Measurements from ENCODE around the gene FUT2.

FUT2 gene

DNA sequence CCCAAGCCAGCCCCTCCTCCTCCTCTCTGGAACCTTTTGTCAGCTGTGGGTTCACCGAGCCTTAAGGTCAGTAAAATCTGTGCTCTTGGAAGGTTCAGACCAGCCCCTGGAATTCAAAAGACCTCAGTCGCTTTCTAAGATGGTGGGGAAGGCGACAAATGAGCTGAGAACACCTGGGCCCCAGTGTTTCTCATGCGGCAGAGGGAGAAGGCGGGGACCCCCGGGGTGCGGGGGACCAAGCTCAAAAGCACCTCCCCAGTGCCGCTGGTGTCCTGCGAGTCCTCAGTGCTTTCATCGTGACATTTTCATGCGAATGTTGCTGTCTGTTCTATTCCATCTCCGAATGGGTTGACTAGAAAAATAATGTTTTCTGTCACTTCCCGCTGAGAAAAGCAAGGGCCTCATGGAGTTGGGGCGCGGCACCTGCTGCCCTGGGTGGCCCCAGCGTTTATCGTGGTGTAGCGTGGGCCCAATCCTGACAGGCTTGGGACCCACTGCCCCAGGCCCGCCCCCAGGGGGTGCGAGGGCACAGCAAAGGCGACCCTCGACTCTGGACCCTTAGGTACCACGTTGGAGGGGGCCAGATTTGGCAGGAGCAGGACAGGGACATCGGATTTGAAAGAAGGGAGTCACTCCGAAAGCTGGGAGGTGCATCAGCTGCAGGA is 22.2 kb upstream of the FUT2 start:
- TF ChIP-seq RARB (CRISPR knock-in tag; IDR thresholded peaks at IDR 0.05) (no peak), TCF4 (CRISPR knock-in tag; IDR thresholded peaks at IDR 0.05; ENCODE audit: borderline replicate concordance) (no peak), CSDC2 (CRISPR knock-in tag; IDR thresholded peaks at IDR 0.05) (no peak), ZC3H10 (CRISPR knock-in tag; IDR thresholded peaks at IDR 0.05) (no peak), ZFP3 (CRISPR knock-in tag; IDR thresholded peaks at IDR 0.05) (no peak), ZNF8 (CRISPR knock-in tag; IDR thresholded peaks at IDR 0.05) (no peak), OSR1 (CRISPR knock-in tag; IDR thresholded peaks at IDR 0.05) (no peak), ARNTL (CRISPR knock-in tag; IDR thresholded peaks at IDR 0.05; ENCODE audit: borderline replicate concordance, low read depth) (no peak), ISL1 (CRISPR knock-in tag; IDR thresholded peaks at IDR 0.05) (no peak), GLIS3 (CRISPR knock-in tag; IDR thresholded peaks at IDR 0.05) (no peak)
- TF ChIP-seq, protein P1, sequence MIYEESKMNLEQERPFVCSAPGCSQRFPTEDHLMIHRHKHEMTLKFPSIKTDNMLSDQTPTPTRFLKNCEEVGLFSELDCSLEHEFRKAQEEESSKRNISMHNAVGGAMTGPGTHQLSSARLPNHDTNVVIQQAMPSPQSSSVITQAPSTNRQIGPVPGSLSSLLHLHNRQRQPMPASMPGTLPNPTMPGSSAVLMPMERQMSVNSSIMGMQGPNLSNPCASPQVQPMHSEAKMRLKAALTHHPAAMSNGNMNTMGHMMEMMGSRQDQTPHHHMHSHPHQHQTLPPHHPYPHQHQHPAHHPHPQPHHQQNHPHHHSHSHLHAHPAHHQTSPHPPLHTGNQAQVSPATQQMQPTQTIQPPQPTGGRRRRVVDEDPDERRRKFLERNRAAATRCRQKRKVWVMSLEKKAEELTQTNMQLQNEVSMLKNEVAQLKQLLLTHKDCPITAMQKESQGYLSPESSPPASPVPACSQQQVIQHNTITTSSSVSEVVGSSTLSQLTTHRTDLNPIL (CRISPR knock-in tag; IDR thresholded peaks at IDR 0.05; ENCODE audit: low read depth): no peak
- TF ChIP-seq, protein P2, sequence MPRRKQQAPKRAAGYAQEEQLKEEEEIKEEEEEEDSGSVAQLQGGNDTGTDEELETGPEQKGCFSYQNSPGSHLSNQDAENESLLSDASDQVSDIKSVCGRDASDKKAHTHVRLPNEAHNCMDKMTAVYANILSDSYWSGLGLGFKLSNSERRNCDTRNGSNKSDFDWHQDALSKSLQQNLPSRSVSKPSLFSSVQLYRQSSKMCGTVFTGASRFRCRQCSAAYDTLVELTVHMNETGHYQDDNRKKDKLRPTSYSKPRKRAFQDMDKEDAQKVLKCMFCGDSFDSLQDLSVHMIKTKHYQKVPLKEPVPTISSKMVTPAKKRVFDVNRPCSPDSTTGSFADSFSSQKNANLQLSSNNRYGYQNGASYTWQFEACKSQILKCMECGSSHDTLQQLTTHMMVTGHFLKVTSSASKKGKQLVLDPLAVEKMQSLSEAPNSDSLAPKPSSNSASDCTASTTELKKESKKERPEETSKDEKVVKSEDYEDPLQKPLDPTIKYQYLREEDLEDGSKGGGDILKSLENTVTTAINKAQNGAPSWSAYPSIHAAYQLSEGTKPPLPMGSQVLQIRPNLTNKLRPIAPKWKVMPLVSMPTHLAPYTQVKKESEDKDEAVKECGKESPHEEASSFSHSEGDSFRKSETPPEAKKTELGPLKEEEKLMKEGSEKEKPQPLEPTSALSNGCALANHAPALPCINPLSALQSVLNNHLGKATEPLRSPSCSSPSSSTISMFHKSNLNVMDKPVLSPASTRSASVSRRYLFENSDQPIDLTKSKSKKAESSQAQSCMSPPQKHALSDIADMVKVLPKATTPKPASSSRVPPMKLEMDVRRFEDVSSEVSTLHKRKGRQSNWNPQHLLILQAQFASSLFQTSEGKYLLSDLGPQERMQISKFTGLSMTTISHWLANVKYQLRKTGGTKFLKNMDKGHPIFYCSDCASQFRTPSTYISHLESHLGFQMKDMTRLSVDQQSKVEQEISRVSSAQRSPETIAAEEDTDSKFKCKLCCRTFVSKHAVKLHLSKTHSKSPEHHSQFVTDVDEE (CRISPR knock-in tag; IDR thresholded peaks at IDR 0.05): no peak
- TF ChIP-seq, protein P3, sequence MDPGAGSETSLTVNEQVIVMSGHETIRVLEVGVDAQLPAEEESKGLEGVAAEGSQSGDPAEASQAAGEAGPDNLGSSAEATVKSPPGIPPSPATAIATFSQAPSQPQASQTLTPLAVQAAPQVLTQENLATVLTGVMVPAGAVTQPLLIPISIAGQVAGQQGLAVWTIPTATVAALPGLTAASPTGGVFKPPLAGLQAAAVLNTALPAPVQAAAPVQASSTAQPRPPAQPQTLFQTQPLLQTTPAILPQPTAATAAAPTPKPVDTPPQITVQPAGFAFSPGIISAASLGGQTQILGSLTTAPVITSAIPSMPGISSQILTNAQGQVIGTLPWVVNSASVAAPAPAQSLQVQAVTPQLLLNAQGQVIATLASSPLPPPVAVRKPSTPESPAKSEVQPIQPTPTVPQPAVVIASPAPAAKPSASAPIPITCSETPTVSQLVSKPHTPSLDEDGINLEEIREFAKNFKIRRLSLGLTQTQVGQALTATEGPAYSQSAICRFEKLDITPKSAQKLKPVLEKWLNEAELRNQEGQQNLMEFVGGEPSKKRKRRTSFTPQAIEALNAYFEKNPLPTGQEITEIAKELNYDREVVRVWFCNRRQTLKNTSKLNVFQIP (CRISPR knock-in tag; IDR thresholded peaks at IDR 0.05; ENCODE audit: borderline replicate concordance, low read depth): no peak
- TF ChIP-seq, protein P4, sequence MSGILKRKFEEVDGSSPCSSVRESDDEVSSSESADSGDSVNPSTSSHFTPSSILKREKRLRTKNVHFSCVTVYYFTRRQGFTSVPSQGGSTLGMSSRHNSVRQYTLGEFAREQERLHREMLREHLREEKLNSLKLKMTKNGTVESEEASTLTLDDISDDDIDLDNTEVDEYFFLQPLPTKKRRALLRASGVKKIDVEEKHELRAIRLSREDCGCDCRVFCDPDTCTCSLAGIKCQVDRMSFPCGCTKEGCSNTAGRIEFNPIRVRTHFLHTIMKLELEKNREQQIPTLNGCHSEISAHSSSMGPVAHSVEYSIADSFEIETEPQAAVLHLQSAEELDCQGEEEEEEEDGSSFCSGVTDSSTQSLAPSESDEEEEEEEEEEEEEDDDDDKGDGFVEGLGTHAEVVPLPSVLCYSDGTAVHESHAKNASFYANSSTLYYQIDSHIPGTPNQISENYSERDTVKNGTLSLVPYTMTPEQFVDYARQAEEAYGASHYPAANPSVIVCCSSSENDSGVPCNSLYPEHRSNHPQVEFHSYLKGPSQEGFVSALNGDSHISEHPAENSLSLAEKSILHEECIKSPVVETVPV (CRISPR knock-in tag; IDR thresholded peaks at IDR 0.05): no peak
- ATAC-seq: no peak

DNA sequence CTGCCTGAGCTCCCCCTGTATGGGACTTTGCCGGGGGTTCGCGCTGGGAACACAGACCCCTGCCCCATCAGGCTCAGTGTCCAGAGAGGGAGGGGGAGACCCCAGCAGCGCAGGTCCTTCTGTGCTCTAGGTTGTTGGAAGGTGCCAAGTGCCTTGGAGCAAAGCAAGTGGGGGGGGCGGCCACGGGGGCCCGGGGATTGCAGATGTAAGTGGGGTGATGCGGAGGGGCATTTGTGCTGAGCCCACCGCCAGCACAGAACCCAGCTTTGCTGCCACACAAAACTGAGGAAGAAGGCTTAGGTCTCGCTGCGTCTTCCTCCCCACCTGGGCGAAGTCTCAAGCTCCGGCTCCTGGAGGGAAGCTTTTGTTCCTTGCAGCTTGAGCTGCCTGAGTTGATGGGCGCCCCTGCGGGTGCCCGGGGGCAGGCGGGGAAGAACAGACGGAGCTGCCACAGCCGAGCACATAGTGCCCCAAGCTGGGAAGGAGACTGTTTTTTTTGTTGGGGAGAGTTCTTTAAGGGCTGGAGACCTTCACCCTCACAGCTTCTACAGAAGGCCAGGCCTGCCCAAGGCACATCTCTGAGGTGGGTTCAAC is 21.5 kb upstream of the FUT2 start:
- ATAC-seq: no peak
- TF ChIP-seq CSDC2 (CRISPR knock-in tag; IDR thresholded peaks at IDR 0.05) (no peak), ZNF70 (CRISPR knock-in tag; IDR thresholded peaks at IDR 0.05) (no peak), ZC3H10 (CRISPR knock-in tag; IDR thresholded peaks at IDR 0.05) (no peak), TOX (CRISPR knock-in tag; IDR thresholded peaks at IDR 0.05; ENCODE audit: borderline replicate concordance) (no peak), ZNF565 (CRISPR knock-in tag; conservative IDR thresholded peaks at IDR 0.05; ENCODE audit: low read depth) (no peak), ARNTL (CRISPR knock-in tag; IDR thresholded peaks at IDR 0.05; ENCODE audit: borderline replicate concordance, low read depth) (no peak)
- TF ChIP-seq, protein P5, sequence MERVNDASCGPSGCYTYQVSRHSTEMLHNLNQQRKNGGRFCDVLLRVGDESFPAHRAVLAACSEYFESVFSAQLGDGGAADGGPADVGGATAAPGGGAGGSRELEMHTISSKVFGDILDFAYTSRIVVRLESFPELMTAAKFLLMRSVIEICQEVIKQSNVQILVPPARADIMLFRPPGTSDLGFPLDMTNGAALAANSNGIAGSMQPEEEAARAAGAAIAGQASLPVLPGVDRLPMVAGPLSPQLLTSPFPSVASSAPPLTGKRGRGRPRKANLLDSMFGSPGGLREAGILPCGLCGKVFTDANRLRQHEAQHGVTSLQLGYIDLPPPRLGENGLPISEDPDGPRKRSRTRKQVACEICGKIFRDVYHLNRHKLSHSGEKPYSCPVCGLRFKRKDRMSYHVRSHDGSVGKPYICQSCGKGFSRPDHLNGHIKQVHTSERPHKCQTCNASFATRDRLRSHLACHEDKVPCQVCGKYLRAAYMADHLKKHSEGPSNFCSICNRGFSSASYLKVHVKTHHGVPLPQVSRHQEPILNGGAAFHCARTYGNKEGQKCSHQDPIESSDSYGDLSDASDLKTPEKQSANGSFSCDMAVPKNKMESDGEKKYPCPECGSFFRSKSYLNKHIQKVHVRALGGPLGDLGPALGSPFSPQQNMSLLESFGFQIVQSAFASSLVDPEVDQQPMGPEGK (CRISPR knock-in tag; IDR thresholded peaks at IDR 0.05; ENCODE audit: borderline replicate concordance): no peak

DNA sequence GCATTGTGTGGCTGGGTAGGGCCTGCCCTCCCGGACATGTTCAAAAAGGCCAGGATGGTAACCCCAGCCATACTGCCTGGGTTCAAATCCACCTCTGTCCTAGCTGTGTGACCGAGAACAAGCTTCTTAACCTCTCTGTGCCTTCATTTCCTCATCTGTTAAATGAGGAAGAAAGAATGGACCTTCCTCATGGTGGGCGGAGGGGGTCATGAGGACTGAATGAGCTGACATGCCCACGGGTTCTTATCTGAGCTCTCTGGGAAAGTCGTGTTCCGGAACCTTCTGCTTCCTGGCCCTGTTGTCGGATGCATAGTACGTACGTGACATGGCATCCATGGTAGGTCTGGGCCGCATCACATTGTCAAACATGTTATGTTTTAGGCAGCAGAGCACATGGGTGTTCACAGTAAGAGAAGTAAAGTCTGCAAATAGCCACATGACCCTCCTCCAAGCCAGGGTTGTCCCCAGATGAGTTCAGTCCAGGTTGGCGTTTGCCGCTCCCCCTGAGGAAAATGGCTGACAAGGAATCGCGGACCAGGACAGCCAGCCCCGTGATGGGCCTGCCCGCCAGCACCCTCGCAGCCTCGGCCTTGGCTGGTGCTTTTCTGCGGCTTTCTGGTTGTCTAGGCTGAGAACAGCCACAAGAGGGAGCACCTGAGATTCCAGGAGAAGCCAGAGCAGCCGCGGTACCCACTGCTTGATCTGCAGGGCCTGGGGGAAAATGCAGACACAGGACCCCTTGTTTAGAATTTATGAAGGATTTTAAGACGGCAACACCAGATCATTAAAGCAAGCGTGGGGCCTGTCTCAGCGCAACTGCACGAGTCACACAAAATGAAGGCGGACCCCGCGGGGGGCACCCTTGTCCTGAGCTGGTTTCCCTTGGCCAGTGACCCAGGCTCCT is 20.6 kb upstream of the FUT2 start:
- peak; percentile 97 for ATAC-seq
- TF ChIP-seq ISL1 (CRISPR knock-in tag; IDR thresholded peaks at IDR 0.05) (no peak), TOX (CRISPR knock-in tag; IDR thresholded peaks at IDR 0.05; ENCODE audit: borderline replicate concordance) (no peak), RARB (CRISPR knock-in tag; IDR thresholded peaks at IDR 0.05) (no peak), CSDC2 (CRISPR knock-in tag; IDR thresholded peaks at IDR 0.05) (no peak), PPARA (CRISPR knock-in tag; IDR thresholded peaks at IDR 0.05; ENCODE audit: borderline replicate concordance) (no peak), GLIS3 (CRISPR knock-in tag; IDR thresholded peaks at IDR 0.05) (no peak), SNAI2 (CRISPR knock-in tag; IDR thresholded peaks at IDR 0.05) (no peak)
- TF ChIP-seq, protein P2 (CRISPR knock-in tag; IDR thresholded peaks at IDR 0.05): no peak

Data from SK-N-SH treated with all-trans-retinoic acid at 6 μM for 48 hours (cell line).